ENCODE results near the gene RNF32.

DNA sequence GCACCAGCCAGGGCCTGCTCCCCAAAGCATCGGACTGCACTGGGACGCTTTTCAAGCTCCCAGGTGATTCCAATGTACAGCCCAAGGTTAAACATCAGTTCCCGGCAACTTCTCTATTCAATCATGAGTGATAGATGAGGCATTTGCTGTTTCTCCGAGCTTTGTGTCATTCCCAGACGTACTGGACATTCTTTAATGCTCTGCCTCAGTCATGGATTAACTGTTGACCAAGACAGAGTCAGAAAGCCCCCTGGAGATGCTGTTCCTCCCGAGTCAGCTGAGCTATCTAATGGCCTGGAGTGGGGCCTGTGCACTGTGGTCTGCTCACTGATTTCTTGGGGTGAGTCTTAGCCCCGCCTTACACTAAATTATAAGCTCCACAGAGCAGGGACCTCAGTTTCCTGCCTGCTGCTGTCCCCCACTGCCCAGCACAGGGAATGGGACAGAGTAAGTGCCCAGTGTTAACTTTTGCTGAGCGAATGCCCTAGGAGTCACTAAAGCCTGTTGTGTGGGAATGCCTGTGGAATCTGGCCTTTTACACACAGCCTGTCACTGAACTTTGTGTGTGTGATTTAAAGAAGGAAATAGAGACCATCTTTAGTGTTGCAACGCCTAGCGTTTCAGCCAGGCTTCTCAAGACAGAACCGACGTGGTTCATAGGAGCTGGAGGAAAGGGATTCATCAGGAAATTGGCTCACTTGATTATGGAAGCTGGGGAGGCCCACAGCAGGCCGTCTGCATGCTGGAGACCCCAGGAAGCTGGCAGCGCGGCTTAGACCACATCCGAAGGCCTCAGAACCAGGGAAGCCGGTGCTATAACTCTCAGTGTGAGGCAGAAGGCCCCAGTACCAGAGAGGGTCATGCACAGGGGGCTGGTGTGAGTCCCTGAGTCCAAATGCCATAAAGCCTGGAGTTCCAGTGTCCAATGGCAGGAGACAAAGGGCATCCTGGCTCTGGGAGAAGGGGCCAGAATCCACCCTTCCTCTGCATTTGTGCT is 29.3 kb upstream of the RNF32 start:
- TF ChIP-seq CTCF (IDR thresholded peaks at IDR 0.05) (no peak), AR (CRISPR knock-in tag; IDR thresholded peaks at IDR 0.05) (no peak), ZNF423 (CRISPR knock-in tag; IDR thresholded peaks at IDR 0.05) (no peak), RELA (CRISPR knock-in tag; IDR thresholded peaks at IDR 0.05; ENCODE audit: borderline replicate concordance) (no peak), ZNF317 (CRISPR knock-in tag; IDR thresholded peaks at IDR 0.05; ENCODE audit: borderline replicate concordance, low read depth) (no peak), GTF2I (CRISPR knock-in tag; conservative IDR thresholded peaks at IDR 0.05) (no peak), E2F1 (CRISPR knock-in tag; IDR thresholded peaks at IDR 0.05) (no peak)
- TF ChIP-seq, protein P1, sequence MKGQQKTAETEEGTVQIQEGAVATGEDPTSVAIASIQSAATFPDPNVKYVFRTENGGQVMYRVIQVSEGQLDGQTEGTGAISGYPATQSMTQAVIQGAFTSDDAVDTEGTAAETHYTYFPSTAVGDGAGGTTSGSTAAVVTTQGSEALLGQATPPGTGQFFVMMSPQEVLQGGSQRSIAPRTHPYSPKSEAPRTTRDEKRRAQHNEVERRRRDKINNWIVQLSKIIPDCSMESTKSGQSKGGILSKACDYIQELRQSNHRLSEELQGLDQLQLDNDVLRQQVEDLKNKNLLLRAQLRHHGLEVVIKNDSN (CRISPR knock-in tag; IDR thresholded peaks at IDR 0.05), result no peak

All from WTC11 (cell line).